Brain microvascular endothelial cell (primary cell): ENCODE data around the gene PDE3B.

Experiments used
- DNase-seq: peaks from one replicate; pipeline ENCODE4 v3.0.0-alpha.2; 2020
- H3K27ac ChIP-seq: fragments of 250-450 bp; sonication (Bioruptor Pico); 2 replicates; pipeline ENCODE4 v1.5.1; 2020; ENCODE audit warnings: mild to moderate bottlenecking, moderate library complexity
- H3K27me3 ChIP-seq: fragments of 250-450 bp; sonication (Bioruptor Pico); replicated peaks from 2 replicates; pipeline ENCODE4 v1.5.1; 2020; ENCODE audit warnings: mild to moderate bottlenecking
- H3K36me3 ChIP-seq: fragments of 250-450 bp; sonication (Bioruptor Pico); replicated peaks from 2 replicates; pipeline ENCODE4 v1.5.1; 2020; ENCODE audit warnings: mild to moderate bottlenecking
- H3K4me3 ChIP-seq: 2 replicates; pipeline ENCODE4 v1.5.1; 2011; ENCODE audit warnings: low read depth, mild to moderate bottlenecking, control low read depth, low read length, moderate library complexity
- in situ Hi-C: cut with HindIII; loops from 2 replicates; pipeline ENCODE4 v1.10.0; 2017; ENCODE audit warnings: low sequenced_read_pairs, low pct_ligation_motif_present
- TF ChIP-seq, protein P1 (sequence below): IDR thresholded peaks from 2 replicates; pipeline ENCODE4 v1.5.1; 2011; ENCODE audit warnings: low read depth, mild to moderate bottlenecking, moderate library complexity, low read length, control low read depth, inconsistent platforms; ENCODE audit errors: missing control alignments

PDE3B gene

DNA sequence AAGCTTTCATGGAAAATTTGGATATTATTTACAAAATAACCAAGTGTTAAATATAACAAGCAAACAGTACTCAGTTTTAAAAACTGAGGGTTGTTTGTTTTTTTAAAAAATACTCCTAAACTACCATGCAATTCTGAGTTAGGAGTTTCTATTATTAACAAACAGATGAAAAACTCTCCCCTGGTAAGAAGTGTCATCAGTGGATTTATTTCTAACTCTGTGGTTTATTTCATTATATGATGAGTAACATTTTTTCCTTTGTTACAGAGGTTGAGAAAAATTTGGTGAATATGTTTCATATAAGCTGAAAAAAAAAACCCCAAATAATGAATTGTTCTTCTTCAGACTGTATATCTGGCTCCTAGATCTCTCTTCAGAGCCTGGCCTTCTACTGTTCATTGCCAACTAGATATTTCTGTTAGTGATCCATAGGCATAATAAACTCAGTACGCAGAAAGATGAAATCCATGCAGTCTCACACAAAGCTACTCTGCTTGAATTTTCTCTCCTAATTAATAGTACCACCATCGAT, 29.4 kb upstream of the PDE3B start:
- Histone ChIP-seq H3K27ac (no peak overlapping the region), H3K27me3 (no peaks in the 10 kb centered on the region), H3K4me3 (no peak overlapping the region), H3K36me3 (no peaks in the 10 kb centered on the region)
- in situ Hi-C loops, result no loop called here
- DNase-seq, result no peak
- TF ChIP-seq, protein P1, sequence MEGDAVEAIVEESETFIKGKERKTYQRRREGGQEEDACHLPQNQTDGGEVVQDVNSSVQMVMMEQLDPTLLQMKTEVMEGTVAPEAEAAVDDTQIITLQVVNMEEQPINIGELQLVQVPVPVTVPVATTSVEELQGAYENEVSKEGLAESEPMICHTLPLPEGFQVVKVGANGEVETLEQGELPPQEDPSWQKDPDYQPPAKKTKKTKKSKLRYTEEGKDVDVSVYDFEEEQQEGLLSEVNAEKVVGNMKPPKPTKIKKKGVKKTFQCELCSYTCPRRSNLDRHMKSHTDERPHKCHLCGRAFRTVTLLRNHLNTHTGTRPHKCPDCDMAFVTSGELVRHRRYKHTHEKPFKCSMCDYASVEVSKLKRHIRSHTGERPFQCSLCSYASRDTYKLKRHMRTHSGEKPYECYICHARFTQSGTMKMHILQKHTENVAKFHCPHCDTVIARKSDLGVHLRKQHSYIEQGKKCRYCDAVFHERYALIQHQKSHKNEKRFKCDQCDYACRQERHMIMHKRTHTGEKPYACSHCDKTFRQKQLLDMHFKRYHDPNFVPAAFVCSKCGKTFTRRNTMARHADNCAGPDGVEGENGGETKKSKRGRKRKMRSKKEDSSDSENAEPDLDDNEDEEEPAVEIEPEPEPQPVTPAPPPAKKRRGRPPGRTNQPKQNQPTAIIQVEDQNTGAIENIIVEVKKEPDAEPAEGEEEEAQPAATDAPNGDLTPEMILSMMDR, result no peak

DNA sequence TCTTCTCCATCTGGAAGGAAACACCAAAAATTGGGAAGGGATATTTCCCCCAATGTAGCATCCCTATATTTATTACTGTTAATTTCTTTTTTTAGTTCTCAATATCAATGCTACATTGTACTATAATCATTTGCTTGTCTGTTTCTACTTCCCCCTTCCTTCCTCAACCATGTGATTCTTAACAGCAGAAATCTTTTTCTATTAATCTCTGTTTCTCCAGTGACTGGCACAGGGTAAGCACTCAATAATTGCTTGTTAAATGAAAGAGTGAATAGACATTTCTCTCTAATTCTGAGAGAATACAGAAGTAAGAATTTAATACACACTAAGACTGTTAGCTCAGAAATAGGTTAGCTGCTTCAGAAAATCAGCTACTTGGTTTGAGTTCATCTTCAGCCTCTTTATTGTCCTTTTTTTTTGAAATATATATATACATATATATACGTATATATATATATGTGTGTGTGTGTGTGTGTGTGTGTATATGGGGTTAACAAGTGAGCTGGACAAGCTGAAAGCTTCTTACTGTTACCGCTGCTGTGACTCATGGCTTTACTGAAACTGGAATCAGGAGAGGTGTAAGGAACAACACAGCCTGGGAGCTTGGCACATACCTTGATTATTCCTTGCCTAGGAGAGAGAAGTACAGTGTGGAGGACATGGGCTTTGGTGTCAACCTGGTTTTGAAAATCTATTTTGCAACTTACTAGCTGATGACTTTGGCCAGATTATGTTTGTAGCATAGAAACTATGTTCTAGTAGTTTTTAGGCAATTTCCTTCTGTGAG, 26.2 kb upstream of the PDE3B start:
- Histone ChIP-seq H3K36me3 (no peaks in the 10 kb centered on the region), H3K27ac (no peak overlapping the region), H3K27me3 (no peaks in the 10 kb centered on the region), H3K4me3 (no peak overlapping the region)
- TF ChIP-seq, protein P1, result no peak
- no peak for DNase-seq
- in situ Hi-C loops, result no loop called here

DNA sequence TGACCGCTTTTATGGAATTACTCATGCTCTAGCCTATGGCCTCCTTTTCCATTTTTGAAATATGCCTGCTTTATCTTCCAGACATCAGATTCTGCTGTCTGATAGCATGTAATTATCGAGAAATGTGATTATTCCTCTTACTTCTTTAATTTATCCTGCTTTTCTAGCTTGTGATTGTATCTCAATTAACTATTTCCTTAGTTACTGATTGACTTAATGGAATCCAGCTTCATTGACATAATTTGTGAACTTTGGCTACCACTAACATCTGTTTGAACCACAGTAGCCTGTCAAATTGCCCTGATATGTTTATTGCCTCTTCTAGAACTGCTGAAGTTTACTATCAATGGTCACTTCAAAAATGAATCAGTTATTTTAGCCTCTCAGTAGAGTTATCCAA, 25.5 kb upstream of the PDE3B start:
- H3K36me3 ChIP-seq, result no peaks in the 10 kb centered on the region
- in situ Hi-C loops, result no loop called here
- TF ChIP-seq, protein P1, result no peak

DNA sequence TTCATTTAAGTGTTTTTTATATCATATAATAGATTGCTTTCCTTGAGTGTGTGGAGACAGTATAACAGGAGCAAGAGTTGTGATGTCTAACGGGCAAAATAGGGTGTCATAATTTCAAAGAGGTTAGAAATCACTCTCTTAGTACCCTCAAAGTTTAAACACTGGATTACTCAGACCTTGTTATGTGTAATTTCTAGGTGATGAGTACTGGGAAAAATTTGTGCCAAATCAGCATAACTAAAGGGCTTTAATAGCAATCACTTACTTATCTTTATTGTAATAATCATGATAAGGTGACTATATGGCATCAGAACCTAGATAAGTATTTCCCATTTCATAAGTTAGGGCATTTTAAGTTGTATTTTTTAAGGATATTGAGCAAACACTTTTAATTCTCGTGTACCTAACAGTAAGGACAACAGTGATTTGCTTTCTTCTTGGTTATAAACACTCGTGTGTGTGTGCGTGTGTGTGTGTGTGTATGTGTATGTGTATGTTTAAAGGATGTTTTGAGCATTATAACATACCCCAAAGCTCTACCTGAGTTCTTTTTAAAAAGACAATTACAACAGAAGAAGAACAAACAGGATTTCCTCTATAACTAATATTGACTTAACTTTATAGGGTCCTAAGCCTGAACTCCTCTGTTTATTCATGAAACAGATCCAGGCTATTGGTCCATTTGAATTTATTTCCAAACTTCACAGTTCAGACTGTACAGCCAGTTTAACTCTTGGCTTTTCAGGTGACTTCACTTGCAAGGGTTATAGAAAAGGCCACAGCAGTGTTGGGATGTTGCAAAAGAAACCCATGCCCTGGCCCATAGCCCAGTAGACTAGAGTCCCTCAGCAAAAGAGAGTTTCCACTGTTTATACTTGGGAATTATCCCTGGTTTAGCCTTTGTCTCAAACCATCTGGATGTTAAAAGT, 23.7 kb upstream of the PDE3B start:
- TF ChIP-seq, protein P1, result no peak
- Histone ChIP-seq H3K27me3 (no peaks in the 10 kb centered on the region), H3K4me3 (no peak overlapping the region), H3K36me3 (no peaks in the 10 kb centered on the region), H3K27ac (no peak overlapping the region)
- in situ Hi-C loops, result no loop called here
- no peak for DNase-seq

More for the DNA sequence above, 25.5 kb upstream of the PDE3B start:
- Histone ChIP-seq H3K27me3 (no peaks in the 10 kb centered on the region), H3K27ac (no peak overlapping the region), H3K4me3 (no peak overlapping the region)
- no peak for DNase-seq

DNA sequence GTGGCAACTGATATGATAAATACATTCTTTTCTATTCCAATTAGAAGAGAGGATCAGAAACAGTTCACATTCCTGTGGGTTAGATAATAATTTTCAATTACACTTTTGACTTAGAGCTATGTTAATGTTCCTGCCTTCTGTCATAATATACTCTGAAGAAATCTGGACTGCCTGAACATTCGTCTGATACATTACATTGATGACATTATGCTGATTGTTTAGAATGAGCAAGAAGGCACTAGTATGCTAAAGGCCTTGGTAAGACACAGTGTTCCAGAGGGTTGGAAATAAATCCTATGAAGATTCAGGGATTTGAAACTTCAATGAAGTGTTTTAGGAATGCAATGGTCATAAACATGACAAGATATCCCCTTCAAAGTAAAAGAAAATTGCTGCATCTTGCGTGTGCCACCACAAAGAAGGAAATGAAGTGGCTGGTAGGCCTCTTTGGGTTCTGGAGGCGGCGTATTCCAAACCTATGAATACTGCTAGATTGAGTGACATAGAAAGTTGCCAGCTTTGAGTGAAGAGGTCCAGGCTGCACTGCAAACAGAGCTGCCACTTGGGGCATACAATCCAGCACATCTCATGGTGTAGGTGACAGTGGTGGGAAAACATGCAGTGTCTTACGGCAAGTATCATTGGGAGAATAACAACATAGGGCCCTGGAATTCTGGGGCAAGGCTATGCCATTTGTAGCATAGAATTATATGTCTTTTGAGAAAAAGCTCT, 21.2 kb upstream of the PDE3B start:
- no peaks in the 10 kb centered on the region for H3K36me3 ChIP-seq
- in situ Hi-C loops, result no loop called here
- TF ChIP-seq, protein P1, result no peak
- H3K27me3 ChIP-seq, result no peaks in the 10 kb centered on the region
- no peak overlapping the region for H3K4me3 ChIP-seq
- no peak for DNase-seq
- no peak overlapping the region for H3K27ac ChIP-seq
